GM23338 (cell line): Measurements from ENCODE around the gene ADRB2. TPM values are rescaled to one million over a fixed set of nuclear protein-coding genes. Genes with fewer than 3 reads are reported as not detected.

ENCODE experiments used
- ATAC-seq: fragments of 200-7000 bp; cut with Tn5 transposase; 3 replicates; pipeline ENCODE4 v1.9.1; 2020
- DNase-seq: peaks from one replicate; pipeline ENCODE4 v3.0.0-alpha.2; 2015; ENCODE audit warnings: low spot score
- H2AFZ ChIP-seq: fragments of 200-600 bp; sonication (generic); 2 replicates; pipeline ENCODE4 v1.8.0; 2016; ENCODE audit warnings: antibody characterized with exemption, mild to moderate bottlenecking, moderate library complexity
- H3F3A ChIP-seq: fragments of 200-600 bp; sonication (generic); replicated peaks from 2 replicates; pipeline ENCODE4 v1.8.0; 2017; ENCODE audit warnings: antibody characterized with exemption, mixed run types, low read depth
- H3K27ac ChIP-seq: fragments of 200-600 bp; sonication (generic); 2 replicates; pipeline ENCODE4 v1.6.1; 2016; ENCODE audit warnings: low read depth
- H3K27me3 ChIP-seq: fragments of 200-600 bp; sonication (generic); 2 replicates; pipeline ENCODE4 v1.8.0; 2016; ENCODE audit warnings: mild to moderate bottlenecking, mixed run types, moderate library complexity; ENCODE audit not compliant: insufficient read depth
- H3K36me3 ChIP-seq: fragments of 200-600 bp; sonication (generic); 2 replicates; pipeline ENCODE4 v1.8.0; 2016; ENCODE audit warnings: mild to moderate bottlenecking; ENCODE audit not compliant: insufficient read depth
- H3K4me1 ChIP-seq: fragments of 200-600 bp; sonication (generic); 2 replicates; pipeline ENCODE4 v1.8.0; 2016; ENCODE audit warnings: mild to moderate bottlenecking, moderate library complexity; ENCODE audit not compliant: insufficient read depth
- H3K4me2 ChIP-seq: fragments of 200-600 bp; sonication (generic); 2 replicates; pipeline ENCODE4 v1.7.1; 2017; ENCODE audit warnings: mixed run types
- H3K4me3 ChIP-seq: fragments of 200-600 bp; sonication (generic); 2 replicates; pipeline ENCODE4 v1.6.1; 2016; ENCODE audit warnings: mixed run types
- H3K79me2 ChIP-seq: fragments of 200-600 bp; sonication (generic); replicated peaks from 2 replicates; pipeline ENCODE4 v1.8.0; 2017; ENCODE audit warnings: mild to moderate bottlenecking; ENCODE audit not compliant: insufficient read depth
- H3K9me2 ChIP-seq: fragments of 200-600 bp; sonication (generic); 2 replicates; pipeline ENCODE4 v1.8.0; 2017; ENCODE audit not compliant: insufficient read depth
- H4K20me1 ChIP-seq: fragments of 200-600 bp; sonication (generic); replicated peaks from 2 replicates; pipeline ENCODE4 v1.8.0; 2017; ENCODE audit warnings: mild to moderate bottlenecking; ENCODE audit not compliant: insufficient read depth
- H3K27ac Mint-ChIP-seq: 2 replicates; pipeline ENCODE4 v1.8.0; 2020; ENCODE audit warnings: inconsistent platforms, mild to moderate bottlenecking, moderate library complexity, mixed read lengths
- H3K27me3 Mint-ChIP-seq: 3 replicates; pipeline ENCODE4 v1.8.0; 2022; ENCODE audit warnings: low read depth, mild to moderate bottlenecking, moderate library complexity, mixed read lengths, inconsistent platforms; ENCODE audit not compliant: insufficient read depth, poor library complexity
- H3K36me3 Mint-ChIP-seq: 3 replicates; pipeline ENCODE4 v1.8.0; 2021; ENCODE audit warnings: low read depth, mild to moderate bottlenecking, inconsistent platforms, moderate library complexity, mixed read lengths
- H3K4me1 Mint-ChIP-seq: 3 replicates; pipeline ENCODE4 v1.8.0; 2020; ENCODE audit warnings: mild to moderate bottlenecking, inconsistent platforms, mixed read lengths
- H3K4me3 Mint-ChIP-seq: 3 replicates; pipeline ENCODE4 v1.8.0; 2021; ENCODE audit warnings: moderate library complexity, mild to moderate bottlenecking, inconsistent platforms, mixed read lengths
- H3K9me3 Mint-ChIP-seq: 3 replicates; pipeline ENCODE4 v1.8.0; 2020; ENCODE audit warnings: moderate library complexity, mild to moderate bottlenecking, inconsistent platforms, mixed read lengths
- CREB1 ChIP-seq: fragments of 250-450 bp; sonication (Bioruptor Pico); IDR thresholded peaks from 2 replicates; pipeline ENCODE4 v1.5.0; 2020; ENCODE audit warnings: low read depth, mild to moderate bottlenecking, moderate library complexity
- EZH2 ChIP-seq: fragments of 200-600 bp; sonication (generic); IDR thresholded peaks from one replicate; pipeline ENCODE4 v1.8.0; 2017; ENCODE audit warnings: antibody characterized with exemption, mild to moderate bottlenecking, low read depth; ENCODE audit not compliant: unreplicated experiment
- EZH2phosphoT487 ChIP-seq: fragments of 200-600 bp; sonication (generic); IDR thresholded peaks from one replicate; pipeline ENCODE4 v1.8.1; 2018; ENCODE audit warnings: antibody characterized with exemption; ENCODE audit not compliant: unreplicated experiment
- JUNB ChIP-seq: IDR thresholded peaks from one replicate; pipeline ENCODE4 v1.6.1; 2016; ENCODE audit warnings: antibody characterized with exemption; ENCODE audit not compliant: unreplicated experiment
- NANOG ChIP-seq: IDR thresholded peaks from 2 replicates; pipeline ENCODE4 v1.6.1; 2016; ENCODE audit warnings: antibody characterized with exemption, borderline replicate concordance
- STAT1 ChIP-seq: IDR thresholded peaks from one replicate; pipeline ENCODE4 v1.6.1; 2016; ENCODE audit warnings: antibody characterized with exemption; ENCODE audit not compliant: unreplicated experiment
- ZNF114 ChIP-seq: fragments of 250-450 bp; sonication (Bioruptor Pico); IDR thresholded peaks from 2 replicates; pipeline ENCODE4 v1.5.0; 2020; ENCODE audit warnings: mild to moderate bottlenecking, moderate library complexity
- ZNF331 ChIP-seq: fragments of 250-450 bp; sonication (Bioruptor Pico); IDR thresholded peaks from 2 replicates; pipeline ENCODE4 v1.5.0; 2020; ENCODE audit warnings: low read depth, mild to moderate bottlenecking, moderate library complexity
- ZNF462 ChIP-seq: fragments of 250-450 bp; sonication (Bioruptor Pico); IDR thresholded peaks from 2 replicates; pipeline ENCODE4 v1.5.0; 2020; ENCODE audit warnings: mild to moderate bottlenecking, moderate library complexity
- polyA plus RNA-seq: library from polyadenylated mRNA; unstranded; fragments of >200 nt; fragmentation: Nextera tagmentation; extraction: Ambion mirVana; gene quantifications from 2 replicates; pipeline ENCODE4 v1.2.1, GENCODE V29; 2016
- total RNA-seq: library from RNA; depleted of rRNA; stranded (reverse); fragments of >200 nt; shearing (Covaris generic); gene quantifications from 2 replicates; pipeline ENCODE4 v1.2.3, GENCODE V29; 2014

The ADRB2 gene
- total and polyA plus RNA-seq, 2 experiments from 2014 or later = 0.44 to 1.3 TPM

GRCh38 chr5:148807851-148808250 is 18.6 kb upstream of the ADRB2 start:
- no peaks in the 10 kb centered on the region for H3K9me2 ChIP-seq
- ATAC-seq (peak; percentile 36; the same call in 2 of the 3 replicates), DNase-seq (no peak)
- no peak overlapping the region for H3K4me2 ChIP-seq
- no peaks in the 10 kb centered on the region for H3K79me2 ChIP-seq
- no peaks in the 10 kb centered on the region for H3K27me3 ChIP-seq
- H3K27ac ChIP-seq = no peak overlapping the region
- TF ChIP-seq EZH2phosphoT487 = no peak
- no peak for TF ChIP-seq NANOG
- no peak for TF ChIP-seq JUNB
- TF ChIP-seq EZH2 = no peak
- no peak for TF ChIP-seq STAT1
- no peak for TF ChIP-seq ZNF462 (CRISPR knock-in tag)
- TF ChIP-seq CREB1 (CRISPR knock-in tag) = no peak
- TF ChIP-seq ZNF114 = no peak
- no peak for TF ChIP-seq ZNF331
- H4K20me1 ChIP-seq = no peaks in the 10 kb centered on the region
- H3K9me3 Mint-ChIP-seq = no peaks in the 10 kb centered on the region
- no peaks in the 10 kb centered on the region for H3F3A ChIP-seq
- no peak overlapping the region for H3K4me3 Mint-ChIP-seq
- no peaks in the 10 kb centered on the region for H3K36me3 ChIP-seq
- H3K4me3 ChIP-seq = no peak overlapping the region
- no peaks in the 10 kb centered on the region for H3K36me3 Mint-ChIP-seq
- H3K27ac Mint-ChIP-seq = no peak overlapping the region
- no peaks in the 10 kb centered on the region for H3K27me3 Mint-ChIP-seq
- H3K4me1 Mint-ChIP-seq = peaks cover 12% of the 10 kb centered on the region
- no peak overlapping the region for H2AFZ ChIP-seq
- no peaks in the 10 kb centered on the region for H3K4me1 ChIP-seq
